Measurements from ENCODE around the gene HOXB4.

GRCh38 chr17:48527547-48527932 is 50.6 kb downstream of the HOXB4 start:
- TF ChIP-seq CTCF (conservative IDR thresholded peaks at IDR 0.05) (no peak), EZH2 (IDR thresholded peaks at IDR 0.05; ENCODE audit: low read depth) (no peak)

Data from PC-9 (cell line).